GM21576 (cell line): ENCODE data around the gene ARHGAP1.
A peak's percentile ranks its signal among the peaks of the same experiment; 100 is the strongest.

ENCODE experiments used
- ATAC-seq: cut with Tn5 transposase; IDR thresholded peaks from one replicate; pipeline ENCODE4 v1.9.1; 2021; ENCODE audit warnings: mild to moderate bottlenecking, moderate library complexity; ENCODE audit not compliant: unreplicated experiment

ARHGAP1 gene

DNA sequence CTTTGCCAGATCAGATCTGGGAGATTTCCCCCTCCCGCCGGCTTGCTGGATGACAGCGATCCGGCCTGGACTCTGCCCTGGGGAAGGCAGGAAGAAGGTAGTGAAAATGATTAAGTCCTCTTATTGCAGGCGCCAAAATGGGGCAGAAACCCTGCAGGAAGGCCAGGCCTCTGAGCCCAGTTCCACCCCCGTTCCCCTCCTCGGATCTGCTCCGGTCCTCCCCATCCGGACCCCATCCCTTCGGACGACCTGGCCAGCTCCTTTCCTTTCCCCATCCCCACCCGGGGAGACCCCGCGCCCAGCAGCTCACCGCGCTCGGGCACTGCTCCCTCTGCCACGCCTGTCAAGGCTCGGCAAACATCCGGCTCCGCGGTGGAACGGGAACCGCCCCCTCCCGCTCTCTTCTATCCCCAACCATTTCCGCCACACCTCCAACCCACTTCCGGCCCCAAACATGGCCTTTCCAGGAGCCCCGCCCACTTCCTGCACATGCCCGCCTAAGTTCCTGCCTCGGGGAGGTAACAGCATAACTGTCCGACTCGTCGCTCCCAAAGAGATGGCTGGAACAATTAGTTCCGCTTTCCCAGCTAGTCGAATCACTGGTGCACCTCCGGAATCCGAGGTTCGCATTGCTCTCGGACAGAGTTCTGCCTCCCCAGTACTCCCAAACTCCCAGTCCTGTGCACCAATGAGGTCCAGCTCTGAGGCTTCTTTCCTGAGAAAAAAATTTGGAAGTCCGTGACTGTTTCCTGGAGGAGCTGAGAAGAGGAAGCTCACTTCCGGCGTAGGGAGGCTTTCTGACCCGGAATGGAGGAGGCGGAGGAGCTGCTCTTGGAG, at the start of gene ARHGAP1, which contains the start of gene ZNF408:
ARHGAP1 (minus strand) TSS at position 379 of the 837 bp plus-strand sequence. CDS start 4,512 bp downstream, outside the sequence.
ZNF408 (plus strand) TSS at position 791 of the 837 bp plus-strand sequence; CDS start at position 808, 17 bp downstream.
- peak; percentile 86 for ATAC-seq

DNA sequence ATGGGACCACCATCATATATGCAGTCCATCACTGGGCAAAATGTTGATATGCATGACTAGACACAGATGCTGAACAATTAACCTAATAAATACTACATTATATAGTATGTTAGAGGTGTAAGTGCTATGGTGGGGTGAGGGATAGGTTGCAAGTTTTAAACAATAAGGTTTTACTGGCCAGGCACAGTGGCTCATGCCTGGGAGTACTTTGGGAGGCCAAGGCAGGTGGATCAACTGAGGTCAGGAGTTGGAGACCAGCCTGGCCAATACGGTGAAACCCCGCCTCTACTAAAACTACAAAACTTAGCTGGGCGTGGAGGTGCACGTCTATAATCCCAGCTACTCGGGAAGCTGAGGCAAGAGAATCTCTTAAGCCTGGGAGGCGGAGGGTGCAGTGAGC, 46.7 kb upstream of the ARHGAP1 start:
- ATAC-seq = no peak

DNA sequence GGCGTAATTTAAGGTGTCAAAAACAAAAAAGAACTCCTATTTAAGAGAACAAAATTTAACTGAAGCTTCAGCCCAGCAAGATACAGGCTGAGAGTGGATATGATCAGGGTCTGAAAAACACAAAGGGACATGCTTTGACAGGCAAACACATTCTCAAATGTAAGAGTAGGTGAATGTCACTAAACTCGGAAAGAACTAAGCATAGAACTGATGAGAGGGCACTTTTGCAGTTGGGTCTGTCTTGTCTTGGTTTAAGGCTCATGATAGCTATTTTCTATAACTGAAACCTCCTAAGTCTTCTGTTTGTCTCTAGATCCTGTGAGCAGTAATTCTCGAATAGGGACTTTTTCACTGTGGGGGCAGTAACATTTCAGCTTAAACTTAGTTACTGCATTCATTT, 45.6 kb upstream of the ARHGAP1 start:
- no peak for ATAC-seq

DNA sequence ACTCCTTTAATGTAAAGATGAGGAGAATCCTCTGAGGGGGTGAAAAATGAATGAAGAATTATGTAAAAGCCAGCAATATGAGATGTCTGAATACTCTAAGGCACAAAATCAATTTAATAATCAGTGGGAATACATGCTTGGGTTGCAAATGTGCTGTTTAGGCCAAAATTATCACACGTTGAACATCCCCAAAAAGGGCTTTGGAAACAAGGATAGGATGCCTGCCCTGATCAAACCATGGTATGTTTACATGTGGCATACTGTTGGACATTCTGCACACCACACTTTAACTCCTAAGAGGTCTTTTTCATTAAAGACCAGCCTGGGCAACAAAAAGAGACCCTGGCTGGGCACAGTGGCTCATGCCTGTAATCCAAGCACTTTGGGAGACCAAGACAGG, 44.9 kb upstream of the ARHGAP1 start:
- no peak for ATAC-seq

DNA sequence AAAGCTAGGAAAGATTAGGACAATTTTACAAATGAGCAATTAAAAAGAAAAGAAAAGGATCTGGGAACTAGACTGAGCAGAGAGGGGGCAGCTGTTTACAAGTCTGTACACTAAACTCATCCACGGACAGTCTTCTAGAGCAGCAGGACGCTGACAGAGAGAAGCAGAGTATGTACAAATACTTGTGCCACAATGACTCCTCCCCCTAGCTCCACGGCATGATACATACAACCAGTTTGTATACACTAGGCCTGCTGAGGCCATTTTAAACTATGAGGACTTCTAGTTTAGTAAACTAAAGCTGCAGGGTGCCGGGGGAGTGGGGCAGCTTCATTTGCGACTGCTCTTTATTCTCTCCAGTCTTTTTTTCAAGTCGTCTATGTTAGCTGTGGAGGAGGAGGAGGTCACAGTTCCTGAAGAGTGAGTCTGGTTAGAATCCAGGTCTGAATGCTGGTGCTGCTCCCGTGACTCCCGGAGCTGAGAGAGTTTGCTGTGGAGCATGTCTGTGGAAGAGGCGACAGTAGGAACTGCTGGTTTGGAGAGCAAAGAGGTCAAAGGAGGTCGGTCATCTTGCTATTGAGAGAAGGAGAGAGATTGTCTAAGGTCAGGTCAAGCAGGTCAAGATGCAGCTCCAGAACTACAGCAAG, 43.4 kb upstream of the ARHGAP1 start:
- no peak for ATAC-seq

DNA sequence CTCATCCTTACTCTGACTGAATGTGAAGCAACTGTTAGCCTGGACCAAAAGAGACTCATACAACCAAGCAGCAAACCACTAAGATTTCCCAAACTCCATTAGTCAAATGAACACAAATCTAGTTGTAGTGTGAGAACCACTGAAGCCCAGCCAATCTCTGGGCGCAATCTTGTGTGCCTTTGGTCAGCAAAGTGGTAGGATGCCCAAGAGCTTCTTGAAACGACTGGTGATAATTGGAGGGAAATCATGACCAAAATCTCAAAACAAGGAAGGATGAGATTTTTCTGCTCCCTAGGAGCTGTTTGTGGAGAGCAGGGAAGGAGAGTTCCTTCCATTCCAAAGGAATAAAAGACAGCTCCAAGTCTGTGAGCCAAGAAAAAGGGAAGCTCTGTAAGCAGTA, 42.6 kb upstream of the ARHGAP1 start:
- ATAC-seq = no peak

DNA sequence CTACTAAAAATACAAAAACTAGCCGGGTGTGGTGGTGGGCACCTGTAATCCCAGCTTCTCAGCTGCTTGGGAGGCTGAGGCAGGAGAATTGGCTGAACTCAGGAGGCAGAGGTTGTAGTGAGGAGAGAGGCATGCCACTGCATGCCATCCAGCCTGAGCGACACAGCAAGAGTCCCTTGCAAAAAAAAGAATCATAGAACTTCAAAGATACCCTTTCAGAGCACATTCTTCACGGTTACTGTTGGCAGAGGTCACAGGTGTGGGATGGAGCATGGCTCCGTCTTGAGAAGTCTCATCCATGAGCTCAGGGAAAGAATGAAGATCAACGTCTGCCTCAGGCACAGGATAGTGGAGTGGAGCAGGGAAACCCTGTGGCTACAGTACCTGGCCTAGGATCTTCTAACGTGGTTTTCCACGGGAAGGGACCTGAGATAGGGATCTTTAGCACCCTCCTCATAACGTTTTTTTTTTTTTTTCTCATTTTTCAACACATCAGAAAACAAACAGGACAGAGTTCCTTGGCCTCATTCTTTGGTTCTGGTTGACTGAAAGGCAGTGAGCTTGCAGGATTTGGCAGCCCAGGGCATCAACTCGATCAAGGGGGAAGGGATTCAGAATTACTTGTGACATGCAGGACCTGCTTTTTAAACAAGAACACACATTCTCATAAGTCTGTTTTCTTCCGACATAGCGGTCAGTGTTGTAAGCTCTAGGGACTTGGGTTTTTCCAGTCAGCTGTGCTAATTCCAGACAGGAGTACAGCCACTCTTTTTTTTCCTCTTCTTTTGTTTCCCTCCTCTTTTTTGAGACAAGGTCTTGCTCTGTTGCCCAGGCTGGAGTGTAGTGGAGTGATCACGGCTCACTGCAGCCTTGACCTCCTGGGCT, 41.4 kb upstream of the ARHGAP1 start:
- no peak for ATAC-seq

- no peak for ATAC-seq
Measured at GRCh38 chr11:46738887-46739286, 38.5 kb upstream of the ARHGAP1 start.

GRCh38 chr11:46737699-46738098, 37.3 kb upstream of the ARHGAP1 start:
- ATAC-seq = no peak

DNA sequence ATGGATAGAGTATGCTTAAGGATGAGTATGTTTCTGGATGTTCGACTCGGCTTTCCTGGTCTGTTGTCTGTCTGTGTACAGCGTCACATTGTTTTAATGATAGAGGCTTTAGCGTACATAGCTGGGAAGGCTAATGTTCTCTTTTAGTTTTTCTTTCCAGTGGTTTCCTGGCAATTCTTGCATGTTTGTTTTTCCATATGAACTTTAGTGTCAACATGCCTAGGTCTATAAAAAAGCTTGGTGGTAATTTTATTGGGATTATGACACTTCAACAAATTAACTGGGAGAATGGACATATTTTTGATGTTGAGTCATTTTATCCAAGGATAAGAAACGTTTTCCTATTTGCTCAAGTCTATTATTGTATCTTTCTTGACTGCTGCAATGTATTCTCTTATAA, 36.2 kb upstream of the ARHGAP1 start:
- ATAC-seq = no peak

GRCh38 chr11:46736146-46736545, 35.7 kb upstream of the ARHGAP1 start:
- no peak for ATAC-seq

GRCh38 chr11:46733234-46733633, 32.8 kb upstream of the ARHGAP1 start:
- no peak for ATAC-seq

DNA sequence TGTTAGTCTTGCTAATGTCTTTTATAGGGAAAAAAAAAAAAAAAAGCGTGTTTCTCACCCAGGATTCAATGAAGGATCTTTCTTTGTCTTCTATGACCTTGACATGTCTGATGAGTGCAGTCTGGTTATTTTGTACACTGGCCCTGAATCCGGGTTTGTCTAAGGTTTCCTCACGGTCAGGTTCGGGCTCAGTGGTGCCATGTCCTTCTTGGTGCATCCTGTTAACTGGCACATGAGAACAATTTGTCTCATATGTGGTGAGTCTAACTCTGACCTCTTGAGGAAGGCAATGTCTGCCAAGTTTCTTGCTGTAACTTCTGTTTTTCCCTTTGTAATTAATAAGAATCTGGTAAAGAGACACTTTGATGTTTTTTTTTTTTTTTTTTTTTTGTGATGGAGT, 31.1 kb upstream of the ARHGAP1 start:
- no peak for ATAC-seq

DNA sequence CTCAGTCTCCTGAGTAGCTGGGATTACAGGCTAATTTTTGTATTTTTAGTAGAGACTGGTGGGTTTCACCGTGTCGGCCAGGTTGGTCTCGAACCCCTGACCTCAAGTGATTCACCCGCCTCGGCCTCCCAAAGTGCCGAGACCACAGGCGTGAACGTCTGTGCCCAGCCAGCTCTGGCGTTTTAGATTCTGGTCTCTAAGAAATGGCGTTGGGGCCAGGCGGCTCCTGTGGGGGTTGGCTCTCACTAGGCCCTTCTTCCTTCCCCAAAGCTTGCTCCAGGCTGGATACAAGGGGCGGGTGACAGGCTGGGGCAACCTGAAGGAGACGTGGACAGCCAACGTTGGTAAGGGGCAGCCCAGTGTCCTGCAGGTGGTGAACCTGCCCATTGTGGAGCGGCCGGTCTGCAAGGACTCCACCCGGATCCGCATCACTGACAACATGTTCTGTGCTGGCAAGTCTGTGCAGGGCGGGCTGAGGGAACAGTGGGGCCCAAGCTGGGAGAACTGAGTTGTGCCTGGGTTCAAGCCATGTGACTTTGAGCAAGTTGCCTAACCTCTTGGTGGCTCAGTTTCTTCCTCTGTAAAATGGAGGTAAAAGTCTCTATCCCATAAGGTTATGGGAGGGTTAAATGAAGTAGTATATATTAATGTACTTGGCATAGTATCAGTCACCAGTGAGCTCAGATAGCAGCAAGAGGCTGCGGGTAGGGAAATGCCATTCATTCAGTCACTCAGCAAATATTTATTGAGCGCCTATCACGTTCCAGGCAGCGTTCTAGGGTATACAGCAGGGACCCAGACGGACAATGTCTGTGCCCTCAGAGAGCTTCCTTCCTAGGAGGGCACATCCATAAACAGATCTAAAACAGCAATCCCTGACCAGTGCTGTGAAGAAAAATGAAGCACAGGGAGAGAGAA, 28.9 kb upstream of the ARHGAP1 start:
- no peak for ATAC-seq

GRCh38 chr11:46728659-46729040, 28.2 kb upstream of the ARHGAP1 start:
- ATAC-seq = no peak

DNA sequence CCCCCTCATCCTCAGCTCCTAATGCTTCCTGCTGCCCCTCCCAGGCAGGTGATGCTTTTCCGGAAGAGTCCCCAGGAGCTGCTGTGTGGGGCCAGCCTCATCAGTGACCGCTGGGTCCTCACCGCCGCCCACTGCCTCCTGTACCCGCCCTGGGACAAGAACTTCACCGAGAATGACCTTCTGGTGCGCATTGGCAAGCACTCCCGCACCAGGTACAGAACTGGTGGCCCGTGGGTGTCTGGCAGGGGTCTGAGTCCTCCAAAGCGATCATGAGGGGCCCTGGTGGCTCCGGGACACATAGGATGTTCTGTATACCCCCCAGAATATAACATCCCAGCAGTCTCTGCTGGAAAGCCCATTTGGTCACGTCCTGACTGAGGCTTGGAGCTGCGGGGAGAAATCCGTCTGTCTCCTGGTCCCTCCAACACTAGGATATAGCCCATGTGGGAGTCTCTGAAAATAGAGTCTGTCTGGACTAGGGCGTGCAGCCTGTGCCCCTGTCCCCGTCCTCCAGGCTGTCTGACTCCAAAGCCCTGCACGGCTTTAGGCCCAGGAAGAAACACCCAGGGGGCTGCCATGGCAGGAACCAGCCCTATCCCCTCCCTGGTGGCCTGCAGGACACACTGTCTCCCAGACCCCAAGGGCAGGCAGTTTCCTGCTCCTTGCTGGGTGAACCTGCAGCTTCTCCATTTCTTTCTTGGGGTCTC, 27.7 kb upstream of the ARHGAP1 start:
- no peak for ATAC-seq

DNA sequence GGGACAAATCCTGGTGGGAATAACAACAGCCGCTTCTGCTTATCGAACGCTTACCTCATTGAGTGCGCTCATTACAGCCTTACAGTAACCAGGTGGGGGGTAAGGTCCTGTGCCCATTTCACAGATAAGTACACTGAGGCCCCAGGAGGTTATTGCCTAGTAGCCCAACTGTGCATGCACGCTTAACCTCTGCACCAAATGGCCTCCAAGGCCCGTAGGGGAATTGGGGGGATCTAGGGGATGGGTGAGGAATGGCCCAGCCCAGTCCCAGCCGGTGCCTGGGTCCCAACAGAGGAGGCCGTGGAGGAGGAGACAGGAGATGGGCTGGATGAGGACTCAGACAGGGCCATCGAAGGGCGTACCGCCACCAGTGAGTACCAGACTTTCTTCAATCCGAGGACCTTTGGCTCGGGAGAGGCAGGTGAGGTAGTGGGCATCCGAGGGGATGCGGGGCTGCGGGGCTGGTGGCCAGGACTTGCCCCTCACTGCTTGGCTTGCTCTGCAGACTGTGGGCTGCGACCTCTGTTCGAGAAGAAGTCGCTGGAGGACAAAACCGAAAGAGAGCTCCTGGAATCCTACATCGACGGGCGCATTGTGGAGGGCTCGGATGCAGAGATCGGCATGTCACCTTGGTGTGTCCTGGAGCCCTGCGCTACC, 25.9 kb upstream of the ARHGAP1 start:
- ATAC-seq = no peak

GRCh38 chr11:46725338-46726205, 25.2 kb upstream of the ARHGAP1 start:
- ATAC-seq = no peak
